ENCODE measurements around the gene SEPTIN2.
"Not testable (repeated sequence)": the region's sequence is repeated elsewhere in the genome, so short reads cannot be mapped to it uniquely, and the experiment has no call there.

SEPTIN2 gene

GRCh38 chr2:241390301-241391206 lies 74.8 kb downstream of the SEPTIN2 start:
- DNase-seq = no peak

- DNase-seq = no peak
Measured at GRCh38 chr2:241391892-241392665, 76.4 kb downstream of the SEPTIN2 start.

GRCh38 chr2:241392753-241393152 lies 77.0 kb downstream of the SEPTIN2 start:
- DNase-seq = not testable (repeated sequence)

GRCh38 chr2:241393524-241394196 lies 77.9 kb downstream of the SEPTIN2 start:
- DNase-seq = no peak

GRCh38 chr2:241396809-241397208 lies 81.1 kb downstream of the SEPTIN2 start:
- DNase-seq = not testable (repeated sequence)

- no peak for DNase-seq
Measured at GRCh38 chr2:241399941-241400922, 84.5 kb downstream of the SEPTIN2 start.

Data from right forelimb (tissue), 1 donor.